Measurements from ENCODE around the gene AKAP6.
"Not testable (repeated sequence)": the region's sequence is repeated elsewhere in the genome, so short reads cannot be mapped to it uniquely, and the experiment has no call there.

Gene AKAP6

GRCh38 chr14:32332415-32333316 lies 3.6 kb downstream of the AKAP6 start:
- DNase-seq: no peak

GRCh38 chr14:32336702-32337101 lies 7.6 kb downstream of the AKAP6 start:
- DNase-seq: no peak

GRCh38 chr14:32337759-32338158 lies 8.7 kb downstream of the AKAP6 start:
- DNase-seq: no peak

GRCh38 chr14:32339188-32339587 lies 10.1 kb downstream of the AKAP6 start:
- no peak for DNase-seq

GRCh38 chr14:32341947-32342846 lies 13.1 kb downstream of the AKAP6 start:
- no peak for DNase-seq

GRCh38 chr14:32342847-32343194 lies 13.7 kb downstream of the AKAP6 start:
- DNase-seq: no peak

- DNase-seq: no peak
These were observed 14.9 kb downstream of the AKAP6 start for GRCh38 chr14:32343926-32344430.

- peak; percentile 49 for DNase-seq
These were observed 16.3 kb downstream of the AKAP6 start for GRCh38 chr14:32345311-32345791.

- DNase-seq: no peak
These were observed 20.2 kb downstream of the AKAP6 start for GRCh38 chr14:32349322-32349721.

- DNase-seq: no peak
These were observed 20.9 kb downstream of the AKAP6 start for GRCh38 chr14:32350020-32350419.

GRCh38 chr14:32352631-32353030 lies 23.5 kb downstream of the AKAP6 start:
- no peak for DNase-seq

- no peak for DNase-seq
These were observed 25.6 kb downstream of the AKAP6 start for GRCh38 chr14:32354716-32355115.

GRCh38 chr14:32358781-32359180 lies 29.7 kb downstream of the AKAP6 start:
- no peak for DNase-seq

- no peak for DNase-seq
These were observed 32.6 kb downstream of the AKAP6 start for GRCh38 chr14:32361674-32362073.

- DNase-seq: no peak
These were observed 34.7 kb downstream of the AKAP6 start for GRCh38 chr14:32363761-32364160.

- DNase-seq: no peak
These were observed 35.8 kb downstream of the AKAP6 start for GRCh38 chr14:32364941-32365340.

- peak; percentile 32 for DNase-seq
These were observed 37.3 kb downstream of the AKAP6 start for GRCh38 chr14:32366256-32366879.

GRCh38 chr14:32366986-32367385 lies 37.9 kb downstream of the AKAP6 start:
- peak; percentile 42 for DNase-seq

- no peak for DNase-seq
These were observed 38.4 kb downstream of the AKAP6 start for GRCh38 chr14:32367516-32367915.

GRCh38 chr14:32368107-32368506 lies 39.0 kb downstream of the AKAP6 start:
- DNase-seq: no peak

GRCh38 chr14:32370714-32371113 lies 41.6 kb downstream of the AKAP6 start:
- no peak for DNase-seq

- no peak for DNase-seq
These were observed 43.1 kb downstream of the AKAP6 start for GRCh38 chr14:32372154-32372553.

- not testable (repeated sequence) for DNase-seq
These were observed 44.1 kb downstream of the AKAP6 start for GRCh38 chr14:32373174-32373573.

Measured in femur (tissue), 1 donor.